Activated T-cell treated with anti-CD3 and anti-CD28 coated beads, Interleukin-2, amount 50 U/mL, for 24 hours (primary cell): ENCODE data around the gene ROCK2.

Experiments used
- DNase-seq: peaks from one replicate; pipeline ENCODE4 v3.0.0-alpha.2; 2020
- H3K27ac Mint-ChIP-seq: 2 replicates; pipeline ENCODE4 v1.8.0; 2020; ENCODE audit warnings: mild to moderate bottlenecking, mixed read lengths
- H3K27me3 Mint-ChIP-seq: 2 replicates; pipeline ENCODE4 v1.8.0; 2020; ENCODE audit warnings: mixed read lengths
- H3K36me3 Mint-ChIP-seq: 2 replicates; pipeline ENCODE4 v1.8.0; 2020; ENCODE audit warnings: low read depth, mixed read lengths
- H3K4me1 Mint-ChIP-seq: 2 replicates; pipeline ENCODE4 v1.8.0; 2020; ENCODE audit warnings: low read depth, mixed read lengths
- H3K4me3 Mint-ChIP-seq: 2 replicates; pipeline ENCODE4 v1.8.0; 2020; ENCODE audit warnings: mild to moderate bottlenecking, moderate library complexity, mixed read lengths
- H3K9me3 Mint-ChIP-seq: 2 replicates; pipeline ENCODE4 v1.8.0; 2020; ENCODE audit warnings: mixed read lengths

The ROCK2 gene

GRCh38 chr2:11140492-11140891 lies 203.9 kb downstream of the ROCK2 start:
- H3K4me1 Mint-ChIP-seq, result no peaks in the 10 kb centered on the region
- DNase-seq, result no peak
- no peaks in the 10 kb centered on the region for H3K36me3 Mint-ChIP-seq
- no peak overlapping the region for H3K4me3 Mint-ChIP-seq
- no peaks in the 10 kb centered on the region for H3K9me3 Mint-ChIP-seq
- peaks cover 7% of the 10 kb centered on the region for H3K27me3 Mint-ChIP-seq
- no peak overlapping the region for H3K27ac Mint-ChIP-seq

DNA sequence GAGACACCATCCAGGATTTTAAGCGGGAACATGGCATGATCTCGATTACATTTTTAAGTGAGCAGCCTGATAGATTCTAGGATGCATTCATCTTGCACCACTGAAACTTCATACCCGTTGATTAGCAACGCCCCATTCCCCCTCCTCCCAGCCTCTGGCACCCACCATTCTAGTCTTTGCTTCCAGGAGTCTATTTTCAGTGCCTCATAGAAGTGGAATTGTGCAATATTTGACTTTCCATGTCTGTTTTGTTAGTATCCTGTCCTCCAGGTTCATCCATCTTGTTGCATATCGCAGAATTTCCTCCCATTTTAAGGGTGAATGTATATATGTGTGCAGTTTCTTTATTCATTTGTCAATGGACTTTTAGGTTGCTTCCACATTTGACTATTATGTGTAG lies 210.1 kb downstream of the ROCK2 start:
- DNase-seq, result no peak
- H3K4me3 Mint-ChIP-seq, result no peak overlapping the region
- H3K9me3 Mint-ChIP-seq, result no peaks in the 10 kb centered on the region
- H3K27me3 Mint-ChIP-seq, result no peaks in the 10 kb centered on the region
- peaks cover 28% of the 10 kb centered on the region for H3K4me1 Mint-ChIP-seq
- no peaks in the 10 kb centered on the region for H3K36me3 Mint-ChIP-seq
- H3K27ac Mint-ChIP-seq, result no peak overlapping the region

DNA sequence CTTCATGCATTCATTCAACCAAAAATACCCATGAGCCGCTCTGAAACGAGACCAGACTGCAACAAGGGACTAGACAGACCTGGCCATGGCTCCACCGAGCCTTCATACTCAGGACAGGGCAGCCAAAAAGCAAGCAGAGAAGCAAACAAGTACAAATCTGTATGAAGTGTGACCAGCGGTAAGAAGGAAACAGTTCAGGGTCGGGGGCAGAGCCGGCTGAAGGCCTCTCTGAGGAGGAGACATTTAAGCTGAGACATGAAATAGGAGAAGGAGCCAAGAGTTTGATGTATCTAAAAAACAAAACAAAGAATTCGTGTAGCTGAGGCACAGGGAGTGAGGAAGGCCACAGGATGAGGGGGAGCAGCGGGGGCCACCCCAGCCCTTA lies 210.5 kb downstream of the ROCK2 start:
- Mint-ChIP-seq H3K4me3 (no peak overlapping the region), H3K9me3 (no peaks in the 10 kb centered on the region), H3K36me3 (no peaks in the 10 kb centered on the region), H3K27ac (no peak overlapping the region), H3K27me3 (no peaks in the 10 kb centered on the region), H3K4me1 (peaks cover 28% of the 10 kb centered on the region)
- DNase-seq, result no peak

DNA sequence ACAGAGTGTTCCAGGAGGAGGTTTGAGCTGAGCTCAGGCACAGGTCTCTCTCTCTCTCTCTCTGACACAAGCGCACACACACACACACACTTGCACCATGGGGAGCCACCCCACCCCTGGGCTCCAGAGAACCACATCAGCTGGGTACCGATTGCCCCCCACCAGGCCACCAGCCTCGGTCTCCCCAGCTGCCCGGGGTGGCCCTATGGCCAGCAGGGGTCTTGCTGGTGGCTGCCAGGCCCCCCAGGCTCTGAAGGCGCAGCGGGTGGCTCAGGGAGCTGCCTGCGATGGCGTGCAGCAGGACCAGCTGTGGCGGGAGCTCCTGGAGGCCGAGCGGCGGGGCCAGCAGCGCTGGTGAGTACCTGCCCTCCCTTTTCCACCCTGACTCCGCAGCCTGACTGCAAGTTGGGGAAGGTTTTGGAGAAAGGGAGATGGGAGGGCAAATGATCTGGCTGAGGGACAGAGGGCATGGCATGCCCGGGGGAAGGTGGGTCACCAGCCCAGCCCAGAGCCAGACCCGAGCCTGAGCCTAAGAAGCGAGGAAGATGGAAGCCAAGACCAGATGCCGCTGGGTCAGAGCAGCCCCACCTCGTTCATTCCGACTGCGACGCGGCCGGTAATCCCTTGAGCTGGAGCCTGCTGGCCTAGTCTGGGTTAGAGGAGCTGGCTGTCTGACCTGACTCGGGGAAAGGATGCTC lies 211.0 kb downstream of the ROCK2 start:
- H3K27me3 Mint-ChIP-seq, result no peaks in the 10 kb centered on the region
- H3K4me1 Mint-ChIP-seq, result peaks cover 31% of the 10 kb centered on the region

GRCh38 chr2:11132036-11132671 lies 212.3 kb downstream of the ROCK2 start:
- Mint-ChIP-seq H3K27ac (peak overlapping the region; percentile 52), H3K9me3 (no peaks in the 10 kb centered on the region), H3K36me3 (no peaks in the 10 kb centered on the region), H3K27me3 (no peaks in the 10 kb centered on the region), H3K4me1 (peaks cover 32% of the 10 kb centered on the region), H3K4me3 (peak overlapping the region; percentile 69)
- no peak for DNase-seq

More for the DNA sequence above, 211.0 kb downstream of the ROCK2 start:
- peak overlapping the region; percentile 87 for H3K27ac Mint-ChIP-seq
- H3K9me3 Mint-ChIP-seq, result no peaks in the 10 kb centered on the region
- H3K4me3 Mint-ChIP-seq, result peak overlapping the region; percentile 69
- no peaks in the 10 kb centered on the region for H3K36me3 Mint-ChIP-seq
- DNase-seq, result no peak

DNA sequence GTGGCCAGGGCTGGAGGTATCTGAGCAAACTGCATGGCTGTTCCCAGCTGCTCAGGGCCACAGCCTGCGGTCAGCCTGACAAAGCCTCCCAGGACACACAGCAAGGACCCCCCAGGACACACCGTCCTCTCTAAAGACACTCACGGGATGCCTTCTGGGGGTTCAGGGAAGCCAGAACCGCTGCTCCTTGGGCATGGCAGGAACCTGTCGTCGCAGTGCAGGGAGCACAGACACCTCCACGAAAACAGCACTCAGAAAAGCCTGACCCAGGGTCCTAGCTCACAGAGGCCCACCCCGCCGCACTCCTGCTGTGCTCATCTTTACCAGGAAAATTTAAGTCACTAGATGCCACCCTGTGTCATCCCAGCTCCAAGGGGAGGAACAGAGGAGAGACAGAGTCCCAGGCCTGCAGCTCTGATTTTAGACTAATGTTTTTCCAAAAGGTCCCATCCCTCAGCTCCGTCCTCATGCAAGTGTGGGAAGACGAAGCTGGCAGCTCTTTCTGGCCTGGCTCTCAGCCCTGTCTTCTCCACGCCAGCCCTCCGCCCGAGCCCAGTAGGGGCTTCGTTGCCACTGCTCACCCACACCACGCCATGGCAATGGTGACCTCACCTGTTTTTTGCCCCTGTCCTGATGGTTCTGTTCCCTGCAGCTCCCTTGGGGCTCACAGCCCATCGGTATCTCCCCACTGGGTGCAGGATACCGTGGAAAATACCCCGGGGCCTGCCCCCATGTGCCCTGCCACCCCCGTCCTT lies 213.1 kb downstream of the ROCK2 start:
- no peaks in the 10 kb centered on the region for H3K27me3 Mint-ChIP-seq
- no peak overlapping the region for H3K27ac Mint-ChIP-seq
- H3K4me1 Mint-ChIP-seq, result peaks cover 32% of the 10 kb centered on the region
- H3K4me3 Mint-ChIP-seq, result no peak overlapping the region
- no peaks in the 10 kb centered on the region for H3K9me3 Mint-ChIP-seq
- no peak for DNase-seq
- H3K36me3 Mint-ChIP-seq, result no peaks in the 10 kb centered on the region
